ENCODE data around the gene FMO2. TPM values are rescaled to one million over a fixed set of nuclear protein-coding genes. Genes with fewer than 3 reads are reported as not detected.

The FMO2 gene
- total RNA-seq, 1 experiment from 2014 or later, result not detected

DNA sequence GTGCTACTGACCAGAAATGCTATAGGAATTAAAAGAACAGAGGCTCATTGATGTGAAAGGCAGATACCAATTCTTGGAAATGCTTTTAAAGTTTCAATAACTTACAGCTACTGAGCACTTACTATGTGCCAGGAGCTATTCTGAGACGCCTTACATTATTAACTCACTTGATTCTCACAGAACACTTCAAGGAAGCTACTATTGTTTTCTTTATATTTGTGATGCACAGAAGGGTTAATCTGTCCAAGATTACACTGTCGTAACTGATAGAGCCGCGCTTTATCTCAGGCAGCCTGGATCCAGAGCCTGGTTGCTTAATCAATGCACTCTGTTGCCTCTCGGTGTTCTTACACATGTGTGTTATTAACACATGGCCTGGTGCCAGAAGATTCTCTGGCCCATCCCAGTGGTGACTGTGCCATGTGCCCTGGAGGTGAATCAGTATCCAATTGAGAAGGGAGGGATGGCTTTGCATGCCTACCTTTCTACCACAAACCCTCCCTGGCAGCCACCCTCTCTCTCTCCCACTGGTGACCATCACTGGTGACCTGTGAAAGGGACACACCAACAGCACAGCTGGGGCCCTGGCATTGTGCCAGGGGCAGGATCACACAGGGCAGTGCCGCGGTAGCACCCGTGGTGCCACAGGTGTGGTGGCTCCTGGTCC is 72.0 kb downstream of the FMO2 start:
- DNase-seq (ENCODE audit: low read depth), result no peak

GRCh38 chr1:171257607-171258076 is 72.5 kb downstream of the FMO2 start:
- DNase-seq (ENCODE audit: low read depth), result no peak

DNA sequence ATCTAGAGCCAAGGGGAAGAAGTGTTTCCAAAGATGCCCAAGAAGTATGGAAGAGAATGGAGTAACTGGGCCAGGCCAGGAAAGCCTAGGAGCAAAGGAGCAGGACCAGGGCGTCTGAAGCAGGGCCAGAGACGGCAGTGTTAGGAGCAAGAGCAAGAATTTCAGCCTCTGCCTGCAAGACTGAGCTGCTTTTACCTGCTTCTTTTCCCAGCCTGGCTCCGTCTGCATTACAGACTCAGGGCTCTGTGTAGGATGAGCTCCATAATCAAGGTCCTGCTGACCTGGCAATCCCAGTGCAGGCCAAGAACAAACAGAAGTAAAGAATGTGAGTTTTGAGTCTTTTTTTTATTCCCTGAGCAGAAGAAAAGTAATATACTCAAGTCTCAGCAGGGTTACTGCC is 73.3 kb downstream of the FMO2 start:
- no peak for DNase-seq (ENCODE audit: low read depth)

DNA sequence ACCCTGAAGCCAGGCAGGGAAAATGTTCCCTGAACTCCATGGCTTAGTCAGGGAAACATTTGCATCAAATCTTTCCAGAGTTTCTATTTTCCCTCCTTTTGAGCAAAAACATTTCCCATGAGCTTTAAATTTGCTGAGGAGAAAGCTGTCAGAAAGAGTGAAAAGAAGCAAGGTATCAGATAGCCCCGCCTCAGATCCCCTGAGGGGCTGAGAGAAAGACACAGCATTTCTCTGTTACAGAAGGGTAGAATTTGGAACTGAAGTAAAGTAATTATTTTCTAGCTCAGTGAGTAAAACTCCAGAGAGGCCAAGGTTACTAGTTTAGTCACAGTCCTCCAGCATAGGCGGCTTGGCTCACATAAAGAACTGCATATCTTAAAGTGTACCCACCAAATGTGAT is 73.8 kb downstream of the FMO2 start:
- DNase-seq (ENCODE audit: low read depth), result no peak

Other genes with a start within 250 kb of the FMO2 start
- not detected in 2 replicates for gene MROH9, start 249.8 kb upstream of the FMO2 start, total RNA-seq (2014; rRNA removed)
- gene FMO3, start 94.4 kb upstream of the FMO2 start, total RNA-seq (2014; rRNA removed), result not detected in 2 replicates
- gene FMO1, start 63.2 kb downstream of the FMO2 start, total RNA-seq (2014; rRNA removed), result not detected in 2 replicates
- 2.6 and 2.8 TPM in 2 replicates for gene FMO4, start 128.9 kb downstream of the FMO2 start, total RNA-seq (2014; rRNA removed)

All from LHCN-M2 (cell line).